ENCODE data around the gene ADORA3. TPM values are rescaled to one million over a fixed set of nuclear protein-coding genes. Genes with fewer than 3 reads are reported as not detected.

ADORA3 gene
- total and polyA plus RNA-seq, 2 donors (not counting 1 experiment from before 2014, with no cell fraction given) = not detected

DNA sequence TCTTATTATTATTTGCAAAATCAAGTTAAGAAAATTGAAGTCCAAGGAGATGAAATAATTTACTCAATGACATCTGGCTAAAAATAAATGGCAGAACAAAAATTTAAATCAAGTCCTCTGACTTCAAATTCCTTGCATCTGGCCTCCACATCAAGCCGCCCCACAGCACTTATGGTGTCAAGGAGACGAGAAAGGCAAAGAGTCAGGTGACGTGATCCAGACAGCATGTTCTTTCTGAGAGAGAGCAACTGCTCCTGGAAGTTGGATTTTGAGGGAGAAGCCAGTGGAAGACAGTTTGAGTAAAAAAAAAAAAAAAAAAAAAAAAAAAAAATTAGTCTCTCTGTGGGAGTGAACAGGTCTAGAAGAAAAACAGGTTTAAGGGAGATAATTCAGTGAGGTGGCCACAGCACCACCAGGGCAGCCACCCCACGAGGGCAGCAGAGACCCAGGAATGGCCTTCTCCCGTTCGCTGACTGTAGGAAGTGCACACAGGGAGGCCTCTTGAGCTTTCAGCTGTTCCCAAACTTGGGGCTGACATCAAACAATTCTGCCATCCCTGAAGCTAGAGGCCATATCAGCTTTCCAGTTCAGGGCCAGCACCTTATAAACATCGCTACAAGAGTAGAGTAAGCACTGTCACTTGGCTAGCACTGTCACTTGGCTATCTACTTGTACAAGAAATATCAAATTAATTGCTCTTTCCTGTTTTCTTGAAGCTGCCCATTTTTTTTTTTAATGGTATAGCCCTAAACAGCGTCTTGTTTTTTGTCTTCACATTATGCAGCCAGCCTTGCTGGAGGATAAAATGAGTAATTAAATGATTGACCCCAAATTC, 21.8 kb downstream of the ADORA3 start:
- Histone ChIP-seq H4K20me1 (ENCODE audit: control insufficient read depth, extremely low read depth, insufficient read depth, low read length) (no peaks in the 10 kb centered on the region), H3K9me3 (ENCODE audit: control insufficient read depth, insufficient read depth, low read depth, low read length) (no peaks in the 10 kb centered on the region), H3K79me2 (ENCODE audit: control insufficient read depth, insufficient read depth, low read length) (no peaks in the 10 kb centered on the region), H3K9ac (ENCODE audit: insufficient read depth, low read length) (no peak overlapping the region), H3K27ac (ENCODE audit: insufficient read depth, low read length) (no peak overlapping the region), H3K36me3 (ENCODE audit: control insufficient read depth, insufficient read depth, low read length) (no peaks in the 10 kb centered on the region), H3K4me2 (ENCODE audit: extremely low read depth, insufficient read depth, low read length) (no peak overlapping the region), H3K4me3 (replicated peaks in 1 of 4; ENCODE audit: control extremely low read depth in 1 of 4, insufficient read depth in 1 of 4, low read depth in 3 of 4, low read length in 4 of 4) (no peak overlapping the region), H3K4me1 (ENCODE audit: control insufficient read depth, extremely low read depth, insufficient read depth, low read length) (no peaks in the 10 kb centered on the region), H3K27me3 (ENCODE audit: control insufficient read depth, insufficient read depth, low read length) (no peaks in the 10 kb centered on the region), H2AFZ (ENCODE audit: low read length) (no peak overlapping the region)
- peak; percentile 45 to 70 for DNase-seq (ENCODE audit: low read depth in 2 of 2)
- TF ChIP-seq EZH2 (IDR thresholded peaks at IDR 0.05; ENCODE audit: low read length, missing control alignments) = no peak
- TF ChIP-seq, protein P1, sequence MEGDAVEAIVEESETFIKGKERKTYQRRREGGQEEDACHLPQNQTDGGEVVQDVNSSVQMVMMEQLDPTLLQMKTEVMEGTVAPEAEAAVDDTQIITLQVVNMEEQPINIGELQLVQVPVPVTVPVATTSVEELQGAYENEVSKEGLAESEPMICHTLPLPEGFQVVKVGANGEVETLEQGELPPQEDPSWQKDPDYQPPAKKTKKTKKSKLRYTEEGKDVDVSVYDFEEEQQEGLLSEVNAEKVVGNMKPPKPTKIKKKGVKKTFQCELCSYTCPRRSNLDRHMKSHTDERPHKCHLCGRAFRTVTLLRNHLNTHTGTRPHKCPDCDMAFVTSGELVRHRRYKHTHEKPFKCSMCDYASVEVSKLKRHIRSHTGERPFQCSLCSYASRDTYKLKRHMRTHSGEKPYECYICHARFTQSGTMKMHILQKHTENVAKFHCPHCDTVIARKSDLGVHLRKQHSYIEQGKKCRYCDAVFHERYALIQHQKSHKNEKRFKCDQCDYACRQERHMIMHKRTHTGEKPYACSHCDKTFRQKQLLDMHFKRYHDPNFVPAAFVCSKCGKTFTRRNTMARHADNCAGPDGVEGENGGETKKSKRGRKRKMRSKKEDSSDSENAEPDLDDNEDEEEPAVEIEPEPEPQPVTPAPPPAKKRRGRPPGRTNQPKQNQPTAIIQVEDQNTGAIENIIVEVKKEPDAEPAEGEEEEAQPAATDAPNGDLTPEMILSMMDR (conservative IDR thresholded peaks at IDR 0.05 in 1 of 2, IDR thresholded peaks at IDR 0.05 in 1 of 2; ENCODE audit: low read depth in 1 of 2, low read length in 2 of 2) = peak; percentile 82 to 84

DNA sequence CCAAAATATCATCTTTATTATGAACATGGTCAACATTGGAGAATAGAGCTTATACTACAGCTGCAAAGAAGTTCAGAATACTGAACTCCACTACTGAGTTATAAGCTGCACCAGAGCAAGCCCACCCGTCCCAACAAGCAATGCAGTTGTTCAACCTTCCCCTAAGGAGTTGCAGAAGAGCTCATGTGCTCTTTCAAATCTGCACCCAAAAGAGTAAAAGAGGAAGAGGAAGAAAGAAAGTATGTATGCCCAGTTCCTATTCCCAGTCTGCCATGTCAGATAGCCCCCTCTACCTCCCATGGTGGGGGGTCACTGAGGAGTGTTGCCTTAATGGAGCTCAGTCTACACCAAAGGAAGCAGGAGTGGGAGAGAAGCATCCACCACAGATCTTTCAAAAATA, 22.8 kb downstream of the ADORA3 start:
- Histone ChIP-seq H3K27ac (ENCODE audit: insufficient read depth, low read length) (no peak overlapping the region), H4K20me1 (ENCODE audit: control insufficient read depth, extremely low read depth, insufficient read depth, low read length) (no peaks in the 10 kb centered on the region), H2AFZ (ENCODE audit: low read length) (no peak overlapping the region), H3K79me2 (ENCODE audit: control insufficient read depth, insufficient read depth, low read length) (no peaks in the 10 kb centered on the region), H3K4me3 (replicated peaks in 1 of 4; ENCODE audit: control extremely low read depth in 1 of 4, insufficient read depth in 1 of 4, low read depth in 3 of 4, low read length in 4 of 4) (no peak overlapping the region), H3K4me2 (ENCODE audit: extremely low read depth, insufficient read depth, low read length) (no peak overlapping the region), H3K36me3 (ENCODE audit: control insufficient read depth, insufficient read depth, low read length) (no peaks in the 10 kb centered on the region), H3K27me3 (ENCODE audit: control insufficient read depth, insufficient read depth, low read length) (no peaks in the 10 kb centered on the region), H3K4me1 (ENCODE audit: control insufficient read depth, extremely low read depth, insufficient read depth, low read length) (no peaks in the 10 kb centered on the region), H3K9me3 (ENCODE audit: control insufficient read depth, insufficient read depth, low read depth, low read length) (no peaks in the 10 kb centered on the region), H3K9ac (ENCODE audit: insufficient read depth, low read length) (no peak overlapping the region)
- no peak for TF ChIP-seq EZH2 (IDR thresholded peaks at IDR 0.05; ENCODE audit: low read length, missing control alignments)
- TF ChIP-seq, protein P1 (conservative IDR thresholded peaks at IDR 0.05 in 1 of 2, IDR thresholded peaks at IDR 0.05 in 1 of 2; ENCODE audit: low read depth in 1 of 2, low read length in 2 of 2) = no peak
- no peak for DNase-seq (ENCODE audit: low read depth in 2 of 2)

DNA sequence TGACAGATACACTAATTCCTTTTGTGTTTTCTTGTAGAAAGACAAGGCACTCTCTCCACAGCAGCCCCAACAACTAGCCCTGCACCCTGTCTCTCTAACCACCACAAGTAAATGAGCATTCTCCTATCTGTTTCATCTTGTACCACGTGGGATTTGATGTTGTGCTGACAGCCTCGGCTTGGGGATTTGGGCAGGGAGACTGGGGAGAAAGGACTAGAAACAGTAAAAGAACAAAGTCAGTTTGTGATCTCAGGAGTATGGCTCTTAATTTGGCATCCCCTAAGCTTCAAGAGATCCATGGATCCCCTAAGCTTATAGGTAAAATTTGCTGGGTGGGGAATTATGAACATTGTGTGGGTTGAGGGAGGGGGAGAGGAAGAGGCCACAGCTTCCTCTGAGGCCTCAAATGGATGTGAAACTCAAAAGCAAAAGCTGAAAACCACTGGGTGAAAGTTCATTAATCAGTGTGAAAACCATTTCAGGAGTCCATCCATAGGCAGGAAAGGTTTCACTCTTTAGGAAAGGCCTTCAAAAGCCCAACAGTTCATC, 26.6 kb downstream of the ADORA3 start:
- H3K4me2 ChIP-seq (ENCODE audit: extremely low read depth, insufficient read depth, low read length) = no peak overlapping the region
- H3K36me3 ChIP-seq (ENCODE audit: control insufficient read depth, insufficient read depth, low read length) = no peaks in the 10 kb centered on the region
- H2AFZ ChIP-seq (ENCODE audit: low read length) = no peak overlapping the region
- H3K9me3 ChIP-seq (ENCODE audit: control insufficient read depth, insufficient read depth, low read depth, low read length) = no peaks in the 10 kb centered on the region
- no peak overlapping the region for H3K4me3 ChIP-seq (replicated peaks in 1 of 4; ENCODE audit: control extremely low read depth in 1 of 4, insufficient read depth in 1 of 4, low read depth in 3 of 4, low read length in 4 of 4)
- H4K20me1 ChIP-seq (ENCODE audit: control insufficient read depth, extremely low read depth, insufficient read depth, low read length) = no peaks in the 10 kb centered on the region
- H3K27ac ChIP-seq (ENCODE audit: insufficient read depth, low read length) = no peak overlapping the region
- DNase-seq (ENCODE audit: low read depth in 2 of 2) = no peak
- no peaks in the 10 kb centered on the region for H3K4me1 ChIP-seq (ENCODE audit: control insufficient read depth, extremely low read depth, insufficient read depth, low read length)
- TF ChIP-seq, protein P1 (conservative IDR thresholded peaks at IDR 0.05 in 1 of 2, IDR thresholded peaks at IDR 0.05 in 1 of 2; ENCODE audit: low read depth in 1 of 2, low read length in 2 of 2) = no peak
- no peak for TF ChIP-seq EZH2 (IDR thresholded peaks at IDR 0.05; ENCODE audit: low read length, missing control alignments)
- H3K27me3 ChIP-seq (ENCODE audit: control insufficient read depth, insufficient read depth, low read length) = no peaks in the 10 kb centered on the region
- H3K79me2 ChIP-seq (ENCODE audit: control insufficient read depth, insufficient read depth, low read length) = no peaks in the 10 kb centered on the region
- H3K9ac ChIP-seq (ENCODE audit: insufficient read depth, low read length) = no peak overlapping the region
